GM23338 (cell line): ENCODE results near the gene SSTR4. TPM values are rescaled to one million over a fixed set of nuclear protein-coding genes. Genes with fewer than 3 reads are reported as not detected.

Experiments used
- ATAC-seq: fragments of 200-7000 bp; cut with Tn5 transposase; 3 replicates; pipeline ENCODE4 v1.9.1; 2020
- DNase-seq: peaks from one replicate; pipeline ENCODE4 v3.0.0-alpha.2; 2015; ENCODE audit warnings: low spot score
- H2AFZ ChIP-seq: fragments of 200-600 bp; sonication (generic); 2 replicates; pipeline ENCODE4 v1.8.0; 2016; ENCODE audit warnings: antibody characterized with exemption, mild to moderate bottlenecking, moderate library complexity
- H3F3A ChIP-seq: fragments of 200-600 bp; sonication (generic); replicated peaks from 2 replicates; pipeline ENCODE4 v1.8.0; 2017; ENCODE audit warnings: antibody characterized with exemption, mixed run types, low read depth
- H3K27ac ChIP-seq: fragments of 200-600 bp; sonication (generic); 2 replicates; pipeline ENCODE4 v1.6.1; 2016; ENCODE audit warnings: low read depth
- H3K27me3 ChIP-seq: fragments of 200-600 bp; sonication (generic); 2 replicates; pipeline ENCODE4 v1.8.0; 2016; ENCODE audit warnings: mild to moderate bottlenecking, mixed run types, moderate library complexity; ENCODE audit not compliant: insufficient read depth
- H3K36me3 ChIP-seq: fragments of 200-600 bp; sonication (generic); 2 replicates; pipeline ENCODE4 v1.8.0; 2016; ENCODE audit warnings: mild to moderate bottlenecking; ENCODE audit not compliant: insufficient read depth
- H3K4me1 ChIP-seq: fragments of 200-600 bp; sonication (generic); 2 replicates; pipeline ENCODE4 v1.8.0; 2016; ENCODE audit warnings: mild to moderate bottlenecking, moderate library complexity; ENCODE audit not compliant: insufficient read depth
- H3K4me2 ChIP-seq: fragments of 200-600 bp; sonication (generic); 2 replicates; pipeline ENCODE4 v1.7.1; 2017; ENCODE audit warnings: mixed run types
- H3K4me3 ChIP-seq: fragments of 200-600 bp; sonication (generic); 2 replicates; pipeline ENCODE4 v1.6.1; 2016; ENCODE audit warnings: mixed run types
- H3K79me2 ChIP-seq: fragments of 200-600 bp; sonication (generic); replicated peaks from 2 replicates; pipeline ENCODE4 v1.8.0; 2017; ENCODE audit warnings: mild to moderate bottlenecking; ENCODE audit not compliant: insufficient read depth
- H3K9me2 ChIP-seq: fragments of 200-600 bp; sonication (generic); 2 replicates; pipeline ENCODE4 v1.8.0; 2017; ENCODE audit not compliant: insufficient read depth
- H4K20me1 ChIP-seq: fragments of 200-600 bp; sonication (generic); replicated peaks from 2 replicates; pipeline ENCODE4 v1.8.0; 2017; ENCODE audit warnings: mild to moderate bottlenecking; ENCODE audit not compliant: insufficient read depth
- H3K27ac Mint-ChIP-seq: 2 replicates; pipeline ENCODE4 v1.8.0; 2020; ENCODE audit warnings: inconsistent platforms, mild to moderate bottlenecking, moderate library complexity, mixed read lengths
- H3K27me3 Mint-ChIP-seq: 3 replicates; pipeline ENCODE4 v1.8.0; 2022; ENCODE audit warnings: low read depth, mild to moderate bottlenecking, moderate library complexity, mixed read lengths, inconsistent platforms; ENCODE audit not compliant: insufficient read depth, poor library complexity
- H3K36me3 Mint-ChIP-seq: 3 replicates; pipeline ENCODE4 v1.8.0; 2021; ENCODE audit warnings: low read depth, mild to moderate bottlenecking, inconsistent platforms, moderate library complexity, mixed read lengths
- H3K4me1 Mint-ChIP-seq: 3 replicates; pipeline ENCODE4 v1.8.0; 2020; ENCODE audit warnings: mild to moderate bottlenecking, inconsistent platforms, mixed read lengths
- H3K4me3 Mint-ChIP-seq: 3 replicates; pipeline ENCODE4 v1.8.0; 2021; ENCODE audit warnings: moderate library complexity, mild to moderate bottlenecking, inconsistent platforms, mixed read lengths
- H3K9me3 Mint-ChIP-seq: 3 replicates; pipeline ENCODE4 v1.8.0; 2020; ENCODE audit warnings: moderate library complexity, mild to moderate bottlenecking, inconsistent platforms, mixed read lengths
- CREB1 ChIP-seq: fragments of 250-450 bp; sonication (Bioruptor Pico); IDR thresholded peaks from 2 replicates; pipeline ENCODE4 v1.5.0; 2020; ENCODE audit warnings: low read depth, mild to moderate bottlenecking, moderate library complexity
- EZH2 ChIP-seq: fragments of 200-600 bp; sonication (generic); IDR thresholded peaks from one replicate; pipeline ENCODE4 v1.8.0; 2017; ENCODE audit warnings: antibody characterized with exemption, mild to moderate bottlenecking, low read depth; ENCODE audit not compliant: unreplicated experiment
- EZH2phosphoT487 ChIP-seq: fragments of 200-600 bp; sonication (generic); IDR thresholded peaks from one replicate; pipeline ENCODE4 v1.8.1; 2018; ENCODE audit warnings: antibody characterized with exemption; ENCODE audit not compliant: unreplicated experiment
- NANOG ChIP-seq: IDR thresholded peaks from 2 replicates; pipeline ENCODE4 v1.6.1; 2016; ENCODE audit warnings: antibody characterized with exemption, borderline replicate concordance
- POLR2AphosphoS5 ChIP-seq: IDR thresholded peaks from 2 replicates; pipeline ENCODE4 v1.6.1; 2016; ENCODE audit warnings: antibody characterized with exemption, low read depth
- STAT1 ChIP-seq: IDR thresholded peaks from one replicate; pipeline ENCODE4 v1.6.1; 2016; ENCODE audit warnings: antibody characterized with exemption; ENCODE audit not compliant: unreplicated experiment
- ZNF331 ChIP-seq: fragments of 250-450 bp; sonication (Bioruptor Pico); IDR thresholded peaks from 2 replicates; pipeline ENCODE4 v1.5.0; 2020; ENCODE audit warnings: low read depth, mild to moderate bottlenecking, moderate library complexity
- polyA plus RNA-seq: library from polyadenylated mRNA; unstranded; fragments of >200 nt; fragmentation: Nextera tagmentation; extraction: Ambion mirVana; gene quantifications from 2 replicates; pipeline ENCODE4 v1.2.1, GENCODE V29; 2016
- total RNA-seq: library from RNA; depleted of rRNA; stranded (reverse); fragments of >200 nt; shearing (Covaris generic); gene quantifications from 2 replicates; pipeline ENCODE4 v1.2.3, GENCODE V29; 2014
- TF ChIP-seq, protein P1 (sequence below): fragments of 250-450 bp; sonication (Bioruptor Pico); IDR thresholded peaks from 2 replicates; pipeline ENCODE4 v1.5.0; 2020; ENCODE audit warnings: mild to moderate bottlenecking, moderate library complexity
- TF ChIP-seq, protein P2 (sequence below), 2 experiments: fragments of 200-600 bp in 1 of 2; sonication (generic) in 1 of 2; conservative IDR thresholded peaks; 2 replicates each; pipeline versions ENCODE4 v1.5.1 to v1.6.1; 2016 to 2017; ENCODE audit warnings: antibody characterized with exemption in 2 of 2, low read depth in 2 of 2, mild to moderate bottlenecking in 2 of 2, moderate library complexity in 1 of 2

Gene SSTR4
- total and polyA plus RNA-seq, 2 experiments from 2014 or later = not detected

DNA sequence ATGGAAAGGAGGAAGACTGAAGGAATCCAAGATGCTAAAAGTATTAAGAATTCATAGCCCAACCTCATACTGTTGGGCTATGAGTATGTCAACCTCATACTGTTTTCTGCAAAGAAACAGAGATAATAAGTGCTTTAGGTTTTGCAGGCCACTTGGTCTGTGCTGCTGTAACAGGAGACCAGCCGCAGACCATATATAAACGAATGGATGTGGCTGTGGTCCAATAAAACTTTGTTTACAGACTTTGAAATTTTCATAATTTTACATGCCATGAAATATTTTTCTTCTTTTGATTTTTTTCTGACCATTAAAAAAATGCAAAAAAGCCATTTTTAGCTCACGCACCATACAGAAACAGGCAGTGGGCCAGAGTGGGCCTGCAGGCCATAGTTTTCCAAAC, 28.1 kb downstream of the SSTR4 start (continued):
- TF ChIP-seq, protein P1, sequence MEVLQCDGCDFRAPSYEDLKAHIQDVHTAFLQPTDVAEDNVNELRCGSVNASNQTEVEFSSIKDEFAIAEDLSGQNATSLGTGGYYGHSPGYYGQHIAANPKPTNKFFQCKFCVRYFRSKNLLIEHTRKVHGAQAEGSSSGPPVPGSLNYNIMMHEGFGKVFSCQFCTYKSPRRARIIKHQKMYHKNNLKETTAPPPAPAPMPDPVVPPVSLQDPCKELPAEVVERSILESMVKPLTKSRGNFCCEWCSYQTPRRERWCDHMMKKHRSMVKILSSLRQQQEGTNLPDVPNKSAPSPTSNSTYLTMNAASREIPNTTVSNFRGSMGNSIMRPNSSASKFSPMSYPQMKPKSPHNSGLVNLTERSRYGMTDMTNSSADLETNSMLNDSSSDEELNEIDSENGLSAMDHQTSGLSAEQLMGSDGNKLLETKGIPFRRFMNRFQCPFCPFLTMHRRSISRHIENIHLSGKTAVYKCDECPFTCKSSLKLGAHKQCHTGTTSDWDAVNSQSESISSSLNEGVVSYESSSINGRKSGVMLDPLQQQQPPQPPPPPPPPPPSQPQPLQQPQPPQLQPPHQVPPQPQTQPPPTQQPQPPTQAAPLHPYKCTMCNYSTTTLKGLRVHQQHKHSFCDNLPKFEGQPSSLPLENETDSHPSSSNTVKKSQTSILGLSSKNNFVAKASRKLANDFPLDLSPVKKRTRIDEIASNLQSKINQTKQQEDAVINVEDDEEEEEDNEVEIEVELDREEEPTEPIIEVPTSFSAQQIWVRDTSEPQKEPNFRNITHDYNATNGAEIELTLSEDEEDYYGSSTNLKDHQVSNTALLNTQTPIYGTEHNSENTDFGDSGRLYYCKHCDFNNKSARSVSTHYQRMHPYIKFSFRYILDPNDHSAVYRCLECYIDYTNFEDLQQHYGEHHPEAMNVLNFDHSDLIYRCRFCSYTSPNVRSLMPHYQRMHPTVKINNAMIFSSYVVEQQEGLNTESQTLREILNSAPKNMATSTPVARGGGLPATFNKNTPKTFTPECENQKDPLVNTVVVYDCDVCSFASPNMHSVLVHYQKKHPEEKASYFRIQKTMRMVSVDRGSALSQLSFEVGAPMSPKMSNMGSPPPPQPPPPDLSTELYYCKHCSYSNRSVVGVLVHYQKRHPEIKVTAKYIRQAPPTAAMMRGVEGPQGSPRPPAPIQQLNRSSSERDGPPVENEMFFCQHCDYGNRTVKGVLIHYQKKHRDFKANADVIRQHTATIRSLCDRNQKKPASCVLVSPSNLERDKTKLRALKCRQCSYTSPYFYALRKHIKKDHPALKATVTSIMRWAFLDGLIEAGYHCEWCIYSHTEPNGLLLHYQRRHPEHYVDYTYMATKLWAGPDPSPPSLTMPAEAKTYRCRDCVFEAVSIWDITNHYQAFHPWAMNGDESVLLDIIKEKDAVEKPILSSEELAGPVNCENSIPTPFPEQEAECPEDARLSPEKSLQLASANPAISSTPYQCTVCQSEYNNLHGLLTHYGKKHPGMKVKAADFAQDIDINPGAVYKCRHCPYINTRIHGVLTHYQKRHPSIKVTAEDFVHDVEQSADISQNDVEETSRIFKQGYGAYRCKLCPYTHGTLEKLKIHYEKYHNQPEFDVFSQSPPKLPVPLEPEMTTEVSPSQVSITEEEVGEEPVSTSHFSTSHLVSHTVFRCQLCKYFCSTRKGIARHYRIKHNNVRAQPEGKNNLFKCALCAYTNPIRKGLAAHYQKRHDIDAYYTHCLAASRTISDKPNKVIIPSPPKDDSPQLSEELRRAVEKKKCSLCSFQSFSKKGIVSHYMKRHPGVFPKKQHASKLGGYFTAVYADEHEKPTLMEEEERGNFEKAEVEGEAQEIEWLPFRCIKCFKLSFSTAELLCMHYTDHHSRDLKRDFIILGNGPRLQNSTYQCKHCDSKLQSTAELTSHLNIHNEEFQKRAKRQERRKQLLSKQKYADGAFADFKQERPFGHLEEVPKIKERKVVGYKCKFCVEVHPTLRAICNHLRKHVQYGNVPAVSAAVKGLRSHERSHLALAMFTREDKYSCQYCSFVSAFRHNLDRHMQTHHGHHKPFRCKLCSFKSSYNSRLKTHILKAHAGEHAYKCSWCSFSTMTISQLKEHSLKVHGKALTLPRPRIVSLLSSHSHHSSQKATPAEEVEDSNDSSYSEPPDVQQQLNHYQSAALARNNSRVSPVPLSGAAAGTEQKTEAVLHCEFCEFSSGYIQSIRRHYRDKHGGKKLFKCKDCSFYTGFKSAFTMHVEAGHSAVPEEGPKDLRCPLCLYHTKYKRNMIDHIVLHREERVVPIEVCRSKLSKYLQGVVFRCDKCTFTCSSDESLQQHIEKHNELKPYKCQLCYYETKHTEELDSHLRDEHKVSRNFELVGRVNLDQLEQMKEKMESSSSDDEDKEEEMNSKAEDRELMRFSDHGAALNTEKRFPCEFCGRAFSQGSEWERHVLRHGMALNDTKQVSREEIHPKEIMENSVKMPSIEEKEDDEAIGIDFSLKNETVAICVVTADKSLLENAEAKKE (CRISPR knock-in tag) = no peak
- TF ChIP-seq, protein P2, sequence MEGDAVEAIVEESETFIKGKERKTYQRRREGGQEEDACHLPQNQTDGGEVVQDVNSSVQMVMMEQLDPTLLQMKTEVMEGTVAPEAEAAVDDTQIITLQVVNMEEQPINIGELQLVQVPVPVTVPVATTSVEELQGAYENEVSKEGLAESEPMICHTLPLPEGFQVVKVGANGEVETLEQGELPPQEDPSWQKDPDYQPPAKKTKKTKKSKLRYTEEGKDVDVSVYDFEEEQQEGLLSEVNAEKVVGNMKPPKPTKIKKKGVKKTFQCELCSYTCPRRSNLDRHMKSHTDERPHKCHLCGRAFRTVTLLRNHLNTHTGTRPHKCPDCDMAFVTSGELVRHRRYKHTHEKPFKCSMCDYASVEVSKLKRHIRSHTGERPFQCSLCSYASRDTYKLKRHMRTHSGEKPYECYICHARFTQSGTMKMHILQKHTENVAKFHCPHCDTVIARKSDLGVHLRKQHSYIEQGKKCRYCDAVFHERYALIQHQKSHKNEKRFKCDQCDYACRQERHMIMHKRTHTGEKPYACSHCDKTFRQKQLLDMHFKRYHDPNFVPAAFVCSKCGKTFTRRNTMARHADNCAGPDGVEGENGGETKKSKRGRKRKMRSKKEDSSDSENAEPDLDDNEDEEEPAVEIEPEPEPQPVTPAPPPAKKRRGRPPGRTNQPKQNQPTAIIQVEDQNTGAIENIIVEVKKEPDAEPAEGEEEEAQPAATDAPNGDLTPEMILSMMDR (conservative IDR thresholded peaks at IDR 0.05; ENCODE audit: low read depth in 2 of 2) = no peak
- TF ChIP-seq ZNF331 (CRISPR knock-in tag) (no peak), EZH2phosphoT487 (no peak), STAT1 (no peak)

DNA sequence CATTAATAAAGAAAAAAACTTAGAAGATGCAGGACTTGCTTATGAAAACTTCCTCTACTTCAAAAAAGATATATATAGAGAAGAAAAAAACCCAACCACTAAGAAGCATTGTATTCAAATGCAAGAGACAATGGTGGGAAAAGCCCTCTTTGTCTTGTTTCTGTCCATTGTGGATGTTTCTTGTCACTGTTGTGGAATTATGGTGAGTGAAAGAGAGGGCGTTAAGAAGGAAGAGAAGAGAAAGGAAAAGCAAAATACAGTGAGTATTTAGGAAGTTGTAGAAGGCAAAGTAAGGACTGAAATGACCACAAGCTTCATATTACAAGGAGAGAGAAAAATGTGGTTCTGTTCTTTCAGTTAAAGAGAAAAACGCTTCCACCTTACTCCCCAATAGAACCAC, 28.5 kb downstream of the SSTR4 start:
- no peaks in the 10 kb centered on the region for H3K36me3 ChIP-seq
- DNase-seq (no peak), ATAC-seq (no peak)
- H3K27ac ChIP-seq = no peak overlapping the region
- Mint-ChIP-seq H3K36me3 (no peaks in the 10 kb centered on the region), H3K4me1 (peaks cover 24% of the 10 kb centered on the region), H3K27ac (no peak overlapping the region), H3K27me3 (peaks cover 2% of the 10 kb centered on the region), H3K4me3 (no peak overlapping the region), H3K9me3 (no peaks in the 10 kb centered on the region)
- no peaks in the 10 kb centered on the region for H3K79me2 ChIP-seq
- H2AFZ ChIP-seq = peak overlapping the region; percentile 38; the same call in 1 of the 2 replicates
- H3K27me3 ChIP-seq = no peaks in the 10 kb centered on the region
- no peaks in the 10 kb centered on the region for H3F3A ChIP-seq
- H3K9me2 ChIP-seq = peaks cover 15% of the 10 kb centered on the region
- no peak overlapping the region for H3K4me3 ChIP-seq
- H3K4me2 ChIP-seq = peak overlapping the region; percentile 58
- H3K4me1 ChIP-seq = peaks cover 24% of the 10 kb centered on the region
- H4K20me1 ChIP-seq = no peaks in the 10 kb centered on the region
- TF ChIP-seq NANOG (no peak), POLR2AphosphoS5 (no peak), CREB1 (CRISPR knock-in tag) (no peak), EZH2 (no peak)
- TF ChIP-seq, protein P2 (conservative IDR thresholded peaks at IDR 0.05; ENCODE audit: low read depth in 2 of 2) = no peak
